Activated CD4-positive, alpha-beta T cell treated with anti-CD3 and anti-CD28 coated beads, Interleukin-2, amount 50 U/mL, for 4 hours (primary cell): Measurements from ENCODE around the gene NR2F1-AS1.
"Not testable (repeated sequence)": the region's sequence is repeated elsewhere in the genome, so short reads cannot be mapped to it uniquely, and the experiment has no call there.

ENCODE experiments used
- DNase-seq, 2 experiments: peaks; one replicate each; pipeline ENCODE4 v3.0.0-alpha.2; 2020

The NR2F1-AS1 gene

GRCh38 chr5:93575461-93576414 lies 5.3 kb downstream of the NR2F1-AS1 start:
- no peak for DNase-seq

DNA sequence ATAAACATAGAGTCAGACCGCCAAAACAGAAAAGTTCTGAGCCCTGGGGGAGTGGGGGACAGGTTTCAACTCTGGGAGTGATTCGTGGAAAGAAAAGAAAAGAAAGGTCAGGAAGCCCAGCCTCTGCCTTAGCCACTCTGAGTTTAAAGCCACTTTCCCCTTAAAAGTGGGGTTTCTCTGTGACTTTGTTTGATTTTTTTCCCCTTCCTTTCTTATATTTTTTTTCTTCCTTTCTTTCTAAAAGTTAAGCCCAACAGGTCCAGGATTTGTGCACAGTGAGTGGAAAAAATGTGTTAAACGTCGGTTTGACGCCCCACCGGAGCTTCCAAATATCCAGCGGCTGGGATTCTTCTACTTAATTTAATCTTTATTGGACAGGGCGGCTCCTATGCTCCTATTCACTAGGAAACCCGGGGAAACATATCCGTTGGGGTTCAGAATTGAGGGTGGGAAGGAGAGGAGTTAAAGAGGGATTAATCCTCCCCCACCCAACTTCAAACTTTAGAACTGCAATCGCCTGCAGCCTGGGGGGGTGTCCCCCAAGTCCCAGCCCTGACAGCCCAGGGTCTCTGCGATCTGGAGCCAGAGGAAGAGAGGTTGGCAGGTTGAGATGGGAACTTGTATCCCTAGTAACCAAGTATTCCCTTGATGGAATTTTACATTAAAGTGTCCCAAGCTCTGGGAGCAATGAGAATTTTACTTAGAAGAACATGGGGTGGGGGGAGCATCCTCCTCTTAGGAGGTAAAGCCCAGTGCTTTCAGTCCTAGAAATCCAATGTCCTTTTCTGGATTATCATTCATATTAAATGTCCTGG lies 6.3 kb downstream of the NR2F1-AS1 start:
- no peak for DNase-seq

DNA sequence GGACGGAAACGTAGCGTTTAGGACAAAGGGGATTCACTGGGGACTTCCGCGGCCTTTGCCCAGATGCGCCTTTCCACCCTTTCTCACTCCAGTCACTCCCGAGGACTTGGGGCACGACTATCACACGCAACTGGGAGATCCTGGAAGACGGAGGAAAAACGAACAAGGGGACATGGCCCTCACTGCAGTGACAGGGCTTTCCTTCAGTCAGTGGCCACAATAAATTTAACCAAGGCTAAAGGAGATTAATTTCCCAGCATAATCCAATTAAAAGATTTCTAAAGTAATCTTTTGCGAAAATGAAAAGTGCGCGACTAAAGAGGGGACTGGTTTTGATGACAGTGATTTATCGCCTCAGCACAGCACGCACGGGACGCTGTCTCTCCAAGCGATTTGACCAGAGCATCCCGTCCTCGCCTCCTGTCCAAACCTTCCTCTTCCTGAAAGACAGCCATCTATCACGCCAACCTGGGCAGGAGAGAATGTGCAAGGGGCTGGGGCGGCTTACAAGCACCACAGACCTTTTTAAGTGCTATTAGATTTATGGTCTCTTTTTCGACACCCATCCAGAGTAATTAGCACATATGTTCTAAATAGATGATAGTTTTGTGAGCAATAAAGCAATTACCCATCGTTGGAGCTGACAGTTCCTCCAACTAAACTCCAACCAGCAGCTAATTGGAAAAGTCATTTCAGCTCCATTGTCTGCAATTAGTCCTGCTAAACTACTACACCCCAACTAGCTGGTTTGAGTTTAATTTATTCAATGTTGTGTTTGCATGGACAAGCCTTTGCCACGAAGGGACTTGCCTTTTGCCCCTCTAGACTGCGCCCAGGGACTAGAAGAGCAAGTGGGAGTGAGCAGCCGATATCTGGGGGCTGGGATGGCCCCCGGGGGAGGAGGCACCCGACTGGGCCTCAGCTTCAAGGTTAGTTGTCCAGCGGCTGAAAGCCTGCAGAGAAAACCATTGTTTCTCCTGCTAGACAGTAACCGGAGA lies 7.4 kb downstream of the NR2F1-AS1 start:
- DNase-seq, result no peak

DNA sequence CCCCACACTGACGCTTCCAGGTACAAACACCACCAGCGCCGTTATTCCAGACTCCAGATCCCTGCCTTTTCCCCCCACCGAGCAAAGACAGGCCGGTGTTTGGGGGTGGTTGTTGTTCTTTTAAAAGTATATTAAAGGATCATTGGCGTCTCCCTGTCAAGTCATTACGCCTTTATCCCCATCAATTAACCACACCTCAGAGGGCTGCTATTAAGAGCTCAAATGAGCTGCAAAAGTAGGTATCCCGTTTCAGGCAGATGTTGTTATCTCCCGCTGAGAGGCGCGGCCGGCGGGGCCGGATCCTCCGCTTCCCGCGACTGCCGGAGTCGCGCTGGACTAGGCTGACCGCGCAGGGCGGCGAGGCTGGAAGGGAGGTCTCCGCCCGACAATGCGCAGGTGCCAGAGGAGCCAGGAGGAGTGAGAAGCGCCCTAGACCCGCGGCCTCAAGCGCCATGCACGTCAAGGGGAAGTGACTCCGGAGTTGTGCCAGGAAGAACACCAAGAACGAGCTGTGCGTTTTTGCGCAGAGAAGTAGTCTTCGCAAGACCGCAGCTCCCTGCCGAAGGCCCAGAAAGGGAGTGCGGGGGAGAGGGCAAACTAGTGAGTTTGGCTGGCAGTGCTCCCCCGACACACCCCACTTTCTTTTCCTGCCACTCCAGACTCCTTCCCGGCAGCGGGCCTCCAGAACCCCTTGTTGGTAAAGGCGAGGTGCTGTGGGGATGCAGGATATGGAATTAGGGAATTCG lies 8.2 kb downstream of the NR2F1-AS1 start:
- DNase-seq, result no peak

GRCh38 chr5:93572101-93572607 lies 8.9 kb downstream of the NR2F1-AS1 start:
- DNase-seq, result no peak

DNA sequence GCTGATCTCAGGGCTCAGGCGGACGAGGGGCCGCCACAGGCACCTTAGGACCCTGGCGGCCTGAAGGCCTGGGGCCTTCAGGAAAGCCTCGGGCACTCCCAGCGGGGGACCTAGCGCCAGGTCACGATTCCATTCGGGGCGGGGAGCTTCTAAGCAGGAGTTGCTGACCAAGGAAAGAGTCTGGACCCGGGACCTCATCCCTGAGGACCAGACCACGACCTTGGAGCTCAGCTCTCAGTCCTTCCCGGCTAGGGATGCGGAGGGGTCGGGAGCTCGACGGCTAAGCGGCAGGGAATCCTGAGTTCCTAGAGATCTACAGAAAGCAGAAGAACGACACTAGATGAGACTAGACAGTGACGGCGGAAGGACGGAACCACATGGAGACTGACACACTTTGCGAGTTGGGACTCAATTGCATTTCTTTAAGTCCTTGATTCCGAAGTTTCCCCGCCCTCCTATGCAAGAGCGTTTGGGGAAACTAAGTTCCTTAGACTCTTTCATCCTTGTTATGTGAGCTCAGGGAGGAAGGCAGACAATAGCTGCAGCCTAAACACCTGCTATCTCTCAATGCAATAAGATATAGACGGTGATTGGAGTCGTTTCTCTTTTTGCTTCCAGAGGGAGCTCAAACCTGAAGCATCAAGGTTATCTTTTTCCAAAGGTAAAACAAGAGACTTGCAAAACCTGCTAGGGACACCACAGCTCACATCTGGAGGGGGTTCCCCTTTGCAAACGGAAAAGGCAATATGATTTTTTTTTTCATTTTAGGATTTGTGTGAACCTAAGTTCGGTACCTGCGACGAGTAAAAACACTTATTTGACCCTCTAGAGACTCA lies 9.7 kb downstream of the NR2F1-AS1 start:
- DNase-seq, result no peak

GRCh38 chr5:93570294-93571113 lies 10.5 kb downstream of the NR2F1-AS1 start:
- DNase-seq, result no peak

DNA sequence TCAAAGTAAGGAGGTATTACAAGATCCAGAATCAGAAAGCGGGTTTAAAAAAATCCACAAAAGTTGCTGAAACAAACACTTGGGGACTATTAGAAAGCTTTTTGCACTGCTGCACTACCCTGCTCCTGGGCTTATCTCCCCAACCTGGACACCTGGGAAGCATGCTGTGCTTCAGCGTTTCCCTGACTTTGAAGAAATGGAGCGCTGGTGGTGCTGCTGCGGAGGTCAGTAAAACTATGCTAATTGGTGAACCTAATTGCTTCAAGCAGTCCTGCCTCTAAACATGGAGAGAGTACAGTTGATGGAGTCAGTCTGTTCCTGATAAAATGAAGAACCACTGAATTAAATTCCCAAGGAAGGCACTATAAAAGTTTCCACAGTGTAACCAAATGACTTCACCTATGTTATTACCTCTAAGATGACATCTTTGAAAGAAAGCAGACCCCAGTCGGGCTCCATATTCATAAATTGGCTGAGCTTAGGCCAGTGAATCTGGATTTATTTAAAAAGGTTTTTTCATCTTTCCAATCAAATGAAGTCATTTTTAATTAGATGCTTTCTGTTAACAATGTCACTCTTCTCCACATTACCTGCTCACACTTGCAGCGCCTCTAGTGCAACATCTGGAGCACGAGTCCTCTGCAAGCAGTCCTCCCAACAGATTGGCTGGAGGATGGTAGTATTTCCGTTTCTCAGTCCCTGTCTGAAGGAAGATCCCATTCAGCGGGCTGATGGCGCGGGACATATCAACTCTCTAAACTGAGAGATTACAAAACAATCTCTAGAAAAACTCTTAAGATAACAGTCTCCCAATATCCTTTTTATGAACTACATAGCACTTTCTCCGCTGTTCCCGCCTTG lies 11.5 kb downstream of the NR2F1-AS1 start:
- no peak for DNase-seq

GRCh38 chr5:93567424-93567823 lies 13.6 kb downstream of the NR2F1-AS1 start:
- DNase-seq, result no peak

- DNase-seq, result no peak
These were observed 14.9 kb downstream of the NR2F1-AS1 start for GRCh38 chr5:93566091-93566490.

DNA sequence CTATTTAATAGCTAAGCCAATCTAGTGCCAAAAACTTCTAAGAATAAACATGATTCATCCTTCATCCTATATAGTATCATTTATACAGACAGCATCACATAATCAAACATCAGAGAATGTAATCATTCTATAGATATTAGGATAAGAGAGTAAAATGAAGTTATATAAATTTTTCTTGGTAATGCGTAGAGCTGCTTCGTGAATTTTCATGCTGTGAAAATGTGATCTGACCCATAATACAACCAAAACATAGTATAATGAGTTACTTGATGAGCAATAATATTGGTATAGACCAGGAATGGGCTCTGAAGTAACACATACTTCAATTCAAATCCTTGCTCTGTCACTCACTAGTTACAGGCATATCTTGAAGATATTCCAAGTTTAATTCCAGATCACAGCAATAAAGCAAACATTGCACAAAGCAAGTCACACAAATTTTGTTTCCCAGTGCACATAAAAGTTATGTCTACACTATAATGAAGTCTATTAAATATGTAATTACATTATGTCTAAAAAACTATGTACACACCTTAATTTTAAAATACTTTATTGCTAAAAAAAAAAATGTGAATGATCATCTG lies 23.9 kb downstream of the NR2F1-AS1 start:
- no peak for DNase-seq

- not testable (repeated sequence) for DNase-seq
These were observed 31.4 kb downstream of the NR2F1-AS1 start for GRCh38 chr5:93549594-93549993.

DNA sequence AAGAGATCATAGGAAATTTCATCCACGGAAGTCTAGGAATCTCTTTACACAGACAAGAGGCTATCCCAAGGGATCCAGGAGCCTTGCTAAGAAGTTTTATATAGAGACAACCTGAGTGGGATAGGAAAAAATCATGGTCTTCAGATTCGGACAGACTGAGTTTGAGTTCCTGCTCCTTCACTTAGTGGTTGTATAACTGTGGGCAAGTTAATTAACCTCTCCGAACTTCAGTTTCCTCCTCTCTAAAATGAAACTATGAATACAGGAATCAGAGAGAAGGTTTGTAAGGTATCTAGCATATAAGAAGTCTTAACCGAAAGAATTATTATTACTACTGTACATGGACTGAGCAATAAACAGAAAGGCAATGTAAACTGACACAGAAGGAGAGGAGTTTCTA lies 35.1 kb downstream of the NR2F1-AS1 start:
- no peak for DNase-seq

GRCh38 chr5:93532370-93532769 lies 48.6 kb downstream of the NR2F1-AS1 start:
- DNase-seq, result no peak

DNA sequence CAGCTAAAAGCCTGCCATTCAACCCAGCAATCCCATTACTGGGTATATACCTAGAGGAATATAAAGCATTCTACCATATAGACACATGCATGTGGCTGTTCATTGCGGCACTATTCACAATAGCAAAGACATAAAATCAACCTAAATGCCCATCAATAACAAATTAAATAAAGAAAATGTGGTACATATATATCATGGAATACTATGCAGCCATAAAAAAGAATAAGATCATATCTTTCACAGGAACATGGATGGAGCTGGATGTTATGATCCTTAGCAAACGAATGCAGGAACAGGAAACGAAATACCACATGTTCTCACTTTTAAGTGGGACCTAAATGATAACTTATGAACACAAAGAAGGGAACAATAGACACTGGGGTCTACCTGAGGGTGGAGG lies 59.2 kb downstream of the NR2F1-AS1 start:
- DNase-seq, result not testable (repeated sequence)

DNA sequence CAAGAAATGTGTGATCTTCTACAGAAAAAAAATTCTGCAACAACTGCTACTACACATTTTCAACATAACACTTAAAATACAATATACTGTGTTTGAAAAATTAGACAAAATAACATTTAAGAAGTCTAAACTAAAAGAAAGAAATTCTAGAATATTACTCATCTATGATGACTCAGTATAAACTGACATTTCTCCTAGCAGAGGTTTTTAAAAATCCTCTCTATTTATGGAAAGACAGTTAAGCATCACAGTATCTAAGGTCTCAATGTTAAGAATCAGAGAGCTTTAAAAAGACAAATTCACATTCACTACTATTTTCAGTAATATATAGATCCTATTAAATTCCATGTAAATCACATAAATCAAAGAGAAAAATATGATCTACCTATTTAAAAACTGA lies 61.3 kb downstream of the NR2F1-AS1 start:
- no peak for DNase-seq

DNA sequence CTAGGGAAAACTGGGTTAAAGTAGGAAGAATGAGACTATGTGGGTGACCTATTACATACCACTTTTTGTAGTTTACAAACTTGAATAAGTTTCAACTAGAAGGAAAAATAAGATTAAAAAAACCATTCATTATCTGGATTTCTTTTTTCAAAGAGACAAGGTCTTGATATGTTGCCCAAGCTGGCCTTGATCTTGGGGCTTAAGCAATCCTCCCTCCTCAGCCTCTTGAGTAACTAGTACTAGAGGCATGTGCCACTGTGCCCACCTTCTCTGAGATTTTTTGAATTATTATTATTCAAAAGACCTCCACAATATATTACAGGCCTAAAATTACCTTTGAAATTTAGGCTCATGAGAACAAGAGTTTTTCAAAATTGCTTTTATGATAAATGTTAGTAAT lies 63.2 kb downstream of the NR2F1-AS1 start:
- no peak for DNase-seq

DNA sequence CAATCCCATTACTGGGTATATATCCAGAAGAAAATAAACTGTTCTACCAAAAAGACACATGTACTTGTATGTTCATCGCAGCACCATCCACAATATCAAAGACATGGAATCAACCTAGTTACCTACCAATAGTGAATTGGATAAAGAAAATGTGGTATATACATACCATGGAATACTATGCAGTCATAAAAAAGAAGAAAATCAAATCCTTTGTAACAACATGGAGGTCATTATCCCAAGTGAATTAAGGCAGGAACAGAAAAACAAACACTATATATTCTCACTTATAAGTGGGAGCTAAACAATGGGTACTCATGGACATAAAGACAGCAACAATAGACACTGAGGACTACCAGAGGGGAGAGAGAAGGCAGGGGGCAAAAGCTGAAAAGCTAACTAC lies 67.7 kb downstream of the NR2F1-AS1 start:
- DNase-seq, result no peak
